Stimulated activated CD4-positive, alpha-beta T cell treated with anti-CD3 and anti-CD28 coated beads, TNF-alpha, amount 100 ng/mL, for 1 hour (primary cell): ENCODE measurements around the gene MRPL23.

Experiments used
- DNase-seq, 3 donors: peaks; one replicate each; pipeline ENCODE4 v3.0.0-alpha.2; 2020; ENCODE audit warnings: low read depth in 3 of 3, low spot score in 1 of 3

The MRPL23 gene

GRCh38 chr11:1952806-1953482, 5.8 kb downstream of the MRPL23 start:
- no peak for DNase-seq

DNA sequence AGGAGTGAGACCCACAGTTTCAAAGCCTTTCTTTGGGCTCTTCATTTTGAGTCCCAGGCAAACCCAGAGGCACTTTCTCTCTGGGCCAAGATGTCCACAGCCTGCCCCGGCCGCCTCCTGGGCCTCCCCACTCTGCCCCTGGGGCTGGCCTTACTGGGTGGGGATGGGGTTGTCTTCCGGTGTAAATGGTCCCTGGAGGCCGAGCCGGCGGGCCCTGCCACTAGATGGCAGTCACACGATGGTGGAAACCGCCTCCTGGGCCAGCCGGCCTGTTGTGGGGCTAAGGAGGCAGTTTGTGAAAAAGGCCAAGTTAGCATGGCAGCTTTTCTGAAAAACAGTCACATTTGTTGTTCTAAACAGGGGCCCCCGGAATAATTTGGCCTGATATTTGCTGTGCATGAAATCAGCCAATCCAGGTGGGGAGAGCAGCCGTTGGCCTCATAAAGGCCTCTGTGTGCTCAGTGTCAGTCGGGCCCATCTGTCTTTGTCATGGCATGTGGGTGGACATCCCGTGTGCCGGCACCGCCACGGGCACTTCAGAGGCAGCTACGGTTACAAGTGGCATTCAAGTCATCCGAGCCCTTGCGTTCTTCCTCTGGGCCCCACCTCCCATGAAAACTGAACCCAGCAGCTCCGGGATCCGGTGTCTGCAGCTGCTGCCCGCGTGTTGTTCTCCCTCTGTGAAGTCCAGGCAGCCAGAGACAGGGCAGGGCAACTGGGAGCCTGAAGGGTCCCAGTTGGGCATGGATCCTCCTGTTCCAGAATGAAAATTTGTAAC, 6.5 kb downstream of the MRPL23 start:
- DNase-seq, result no peak

DNA sequence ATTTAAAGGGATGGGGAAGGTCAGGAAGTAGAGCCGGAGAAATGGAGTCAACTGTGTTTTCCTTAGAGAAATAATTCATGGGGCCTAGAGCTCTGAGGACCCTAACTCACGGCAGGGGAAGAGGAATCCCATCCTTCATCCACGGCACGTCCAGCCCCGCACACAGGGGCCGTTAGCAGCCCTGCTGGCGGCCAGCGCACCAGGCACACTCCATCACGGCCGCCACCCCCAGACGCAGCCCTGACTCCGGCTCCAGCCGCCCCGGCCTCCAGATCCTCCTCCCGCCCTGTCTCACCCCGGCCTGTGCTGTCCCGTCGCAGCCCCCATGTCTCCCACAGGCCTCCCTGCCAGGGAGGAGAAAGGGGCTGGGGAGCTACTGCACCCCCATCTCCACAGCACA, 11.2 kb downstream of the MRPL23 start:
- DNase-seq, result no peak

- no peak for DNase-seq
These were observed 12.7 kb downstream of the MRPL23 start for GRCh38 chr11:1959786-1960185.

DNA sequence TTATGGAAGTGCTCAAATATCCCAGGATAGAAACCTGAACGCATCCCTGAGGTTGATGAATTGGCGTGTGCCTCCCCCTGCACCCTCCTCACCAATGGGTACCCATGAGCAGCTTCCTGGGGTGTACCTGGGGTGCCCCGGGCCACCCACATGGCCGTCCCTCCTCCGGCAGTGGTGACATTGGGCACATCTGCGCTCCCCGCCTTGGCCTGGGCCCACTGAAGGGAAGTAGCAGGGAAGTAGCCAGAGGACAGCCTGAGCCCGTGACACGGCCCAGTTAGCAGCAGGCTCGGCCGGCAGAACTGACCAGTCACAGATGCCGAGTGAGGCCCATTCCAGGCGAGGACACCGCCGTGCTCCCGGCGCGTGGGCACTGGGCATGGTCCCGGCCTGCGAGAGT, 16.7 kb downstream of the MRPL23 start:
- DNase-seq, result no peak

- no peak for DNase-seq
These were observed 17.2 kb downstream of the MRPL23 start for GRCh38 chr11:1964348-1964747.

DNA sequence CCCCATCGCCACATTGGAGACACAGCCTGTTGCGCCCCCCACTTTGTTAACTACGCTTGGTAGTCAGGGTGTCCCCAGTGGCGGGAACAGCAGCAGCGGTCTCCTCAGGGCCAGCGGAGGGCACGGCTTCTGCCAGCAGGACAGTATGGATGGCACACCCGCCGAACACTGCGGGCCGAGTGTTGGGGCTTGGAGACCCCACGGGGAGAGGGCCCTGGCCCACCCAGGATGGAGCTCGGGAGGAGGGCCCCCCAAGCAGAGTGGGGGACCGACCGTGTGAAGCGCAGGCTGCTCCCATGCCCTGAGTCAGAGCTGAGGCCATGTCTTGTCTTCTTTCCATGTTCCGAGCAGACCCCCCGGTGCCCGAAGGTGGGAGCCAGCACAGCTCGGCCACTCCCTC, 17.8 kb downstream of the MRPL23 start:
- no peak for DNase-seq

DNA sequence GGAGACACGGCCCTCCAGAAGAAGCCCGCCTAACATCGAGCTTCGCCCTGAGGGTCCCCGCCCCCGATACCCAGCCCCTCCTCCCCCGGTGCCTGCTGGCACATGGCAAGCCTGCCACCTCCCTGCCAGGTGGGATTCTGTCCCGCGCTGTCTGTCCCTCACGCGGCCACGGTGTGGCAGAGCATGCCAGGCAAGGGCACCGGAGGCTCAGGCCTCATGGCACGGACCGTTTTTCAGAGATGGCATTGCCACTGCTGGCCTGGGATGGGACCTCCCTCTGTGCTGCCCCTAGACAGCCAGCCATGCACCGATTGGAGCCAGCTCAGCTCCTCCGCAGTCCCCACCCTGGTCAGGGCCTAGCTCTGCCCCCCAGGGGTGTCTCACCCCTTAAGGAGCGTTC, 19.4 kb downstream of the MRPL23 start:
- DNase-seq, result no peak

DNA sequence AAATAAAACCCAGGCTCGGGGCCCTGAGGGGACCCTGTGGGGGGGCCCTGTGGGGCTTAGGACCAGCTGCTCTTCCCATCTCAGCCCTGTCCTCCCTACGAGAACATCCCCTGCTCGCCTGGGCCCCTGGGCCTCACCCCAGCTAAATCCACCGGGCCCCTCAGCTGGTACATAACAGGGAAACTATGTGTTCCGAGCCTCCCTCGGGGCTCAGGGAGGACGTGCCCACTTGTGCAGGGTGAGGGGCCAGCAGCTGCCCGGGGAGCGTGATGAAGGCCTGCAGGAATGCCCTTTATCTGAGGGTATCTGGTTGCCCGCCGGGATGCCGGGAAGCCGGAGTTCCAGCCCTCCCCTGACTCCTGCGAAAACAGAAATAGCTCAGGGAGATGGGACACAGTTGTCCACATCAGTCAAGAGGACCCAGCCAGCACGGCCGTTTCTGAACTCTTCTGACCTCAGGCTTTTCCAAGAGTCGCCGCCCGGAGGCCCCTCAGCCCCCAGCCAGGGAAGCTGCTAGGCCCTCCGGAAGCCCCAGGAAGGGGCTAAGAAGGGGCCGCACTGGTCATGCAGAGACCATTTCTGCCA, 20.6 kb downstream of the MRPL23 start:
- DNase-seq, result no peak

DNA sequence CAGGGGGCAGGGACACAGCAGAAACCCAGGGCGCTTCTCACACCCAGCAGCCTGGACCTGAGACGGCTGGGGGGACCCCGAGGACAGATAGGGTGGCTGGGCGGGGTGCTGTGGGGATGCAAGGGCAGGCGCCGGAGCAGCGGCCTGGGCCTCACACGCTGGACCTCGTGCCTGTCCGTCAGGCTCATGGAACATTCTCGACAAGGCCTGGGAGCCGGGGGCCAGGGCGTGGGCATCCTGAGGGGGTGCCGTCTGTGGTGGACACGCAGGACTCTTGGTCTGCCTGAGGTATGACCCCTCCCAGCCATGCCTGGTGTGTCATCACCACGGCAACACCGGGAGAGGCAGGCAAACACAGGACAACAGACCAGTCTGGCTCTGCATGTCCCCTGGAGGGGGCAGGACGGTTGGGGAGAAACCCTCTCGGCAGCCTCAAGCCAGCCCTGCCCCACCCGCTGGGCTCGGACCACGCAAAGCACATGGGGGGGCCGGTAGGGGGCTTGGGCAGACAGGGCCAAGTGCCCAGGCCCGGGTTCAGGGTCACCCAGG, 21.4 kb downstream of the MRPL23 start:
- no peak for DNase-seq

DNA sequence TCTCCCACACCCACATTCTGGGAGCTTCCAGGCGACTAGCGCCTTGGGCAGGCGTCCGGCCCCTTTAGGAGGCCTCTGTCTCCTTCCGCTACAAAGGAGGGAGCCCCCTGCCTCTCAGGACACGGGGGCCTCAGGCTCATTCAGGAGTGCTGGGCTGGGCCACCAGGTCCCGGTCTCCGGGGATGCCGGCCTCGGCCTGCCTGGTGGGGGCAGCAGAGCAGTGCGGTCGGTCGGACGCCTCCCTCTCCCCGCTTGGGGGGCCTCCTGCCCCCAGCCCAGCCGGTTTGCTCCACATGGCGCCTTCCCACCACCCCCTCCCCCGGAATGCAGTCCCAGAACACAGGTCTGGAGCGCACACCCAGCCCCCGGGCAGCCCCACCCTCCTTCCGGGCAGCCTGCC, 21.9 kb downstream of the MRPL23 start:
- DNase-seq, result no peak

GRCh38 chr11:1969776-1970175, 22.6 kb downstream of the MRPL23 start:
- DNase-seq, result no peak

GRCh38 chr11:1970956-1971355, 23.8 kb downstream of the MRPL23 start:
- DNase-seq, result no peak

DNA sequence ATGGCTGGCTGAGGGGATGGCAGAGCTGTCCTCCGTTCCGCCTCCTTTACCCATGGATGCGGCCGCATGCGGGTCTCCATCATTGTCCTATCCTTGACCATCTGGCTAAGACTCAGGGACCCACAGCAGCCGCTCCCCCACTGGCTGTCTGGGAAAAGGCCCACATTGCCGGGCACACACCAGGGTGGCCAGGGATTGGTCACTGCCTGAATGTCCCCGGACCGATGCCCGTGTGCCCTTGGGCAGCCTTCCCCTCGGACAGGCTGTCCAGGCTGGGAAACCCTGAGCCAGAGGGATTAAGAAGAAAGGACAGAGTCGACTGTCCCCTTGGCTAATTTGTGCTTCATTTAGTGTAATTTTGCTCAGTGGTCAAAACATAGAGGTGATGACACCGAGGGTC, 28.1 kb downstream of the MRPL23 start:
- DNase-seq, result no peak

DNA sequence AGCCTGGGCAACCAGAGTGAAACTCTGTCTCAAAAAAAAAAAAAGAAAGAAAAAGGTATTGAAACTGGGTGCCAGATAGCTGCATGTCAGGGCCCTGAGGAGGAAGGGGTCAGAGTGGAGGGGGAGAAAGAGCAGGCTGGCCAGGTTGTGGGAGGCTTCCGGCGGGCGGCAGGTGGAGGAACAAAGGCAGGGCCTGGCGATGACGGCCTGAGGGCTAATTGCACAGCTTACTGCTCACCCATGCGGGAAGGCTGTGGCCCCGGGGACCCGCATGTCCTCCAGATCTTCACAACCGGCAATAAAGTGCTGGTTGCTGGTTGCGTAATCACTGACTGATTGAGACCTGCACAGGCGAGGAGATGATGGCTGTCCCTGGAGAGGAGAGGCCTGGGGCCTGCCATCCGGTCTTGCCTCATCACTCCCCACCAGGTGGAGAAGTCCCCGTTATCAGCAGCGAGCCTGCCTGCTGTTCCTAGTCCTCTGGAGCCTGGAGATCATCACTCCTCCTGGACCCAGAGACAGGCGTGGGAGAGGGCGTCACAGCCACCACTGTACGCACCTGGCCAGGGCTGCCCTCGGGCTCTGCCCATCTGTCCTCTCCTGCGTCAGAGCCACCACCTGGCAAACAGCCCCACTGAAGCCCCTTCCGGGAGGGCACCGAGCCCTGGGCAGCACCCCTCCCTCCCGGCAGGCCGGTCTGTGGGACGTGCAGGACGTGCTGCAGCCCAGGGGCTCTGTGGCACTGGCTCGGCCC, 31.8 kb downstream of the MRPL23 start:
- DNase-seq, result no peak

DNA sequence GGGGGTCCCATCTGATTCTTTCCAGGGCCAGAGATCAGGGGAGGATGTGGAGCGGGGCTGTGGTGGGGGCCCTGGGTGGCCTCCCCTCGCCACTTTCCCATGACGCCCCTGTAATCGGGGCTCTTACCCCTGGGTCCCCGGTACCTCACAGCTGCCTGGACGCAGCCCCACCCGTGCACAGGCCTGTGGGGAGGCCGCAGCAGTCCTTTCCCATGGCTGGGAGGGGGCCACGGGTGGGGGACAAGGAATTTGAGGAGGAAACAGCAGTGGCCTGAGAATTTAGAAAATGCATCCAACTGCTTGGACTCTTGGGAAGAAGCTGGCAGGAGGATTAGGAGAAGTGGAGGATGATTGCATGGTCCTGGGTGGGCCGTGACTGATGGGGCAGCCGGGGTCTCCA, 32.5 kb downstream of the MRPL23 start:
- DNase-seq, result no peak

DNA sequence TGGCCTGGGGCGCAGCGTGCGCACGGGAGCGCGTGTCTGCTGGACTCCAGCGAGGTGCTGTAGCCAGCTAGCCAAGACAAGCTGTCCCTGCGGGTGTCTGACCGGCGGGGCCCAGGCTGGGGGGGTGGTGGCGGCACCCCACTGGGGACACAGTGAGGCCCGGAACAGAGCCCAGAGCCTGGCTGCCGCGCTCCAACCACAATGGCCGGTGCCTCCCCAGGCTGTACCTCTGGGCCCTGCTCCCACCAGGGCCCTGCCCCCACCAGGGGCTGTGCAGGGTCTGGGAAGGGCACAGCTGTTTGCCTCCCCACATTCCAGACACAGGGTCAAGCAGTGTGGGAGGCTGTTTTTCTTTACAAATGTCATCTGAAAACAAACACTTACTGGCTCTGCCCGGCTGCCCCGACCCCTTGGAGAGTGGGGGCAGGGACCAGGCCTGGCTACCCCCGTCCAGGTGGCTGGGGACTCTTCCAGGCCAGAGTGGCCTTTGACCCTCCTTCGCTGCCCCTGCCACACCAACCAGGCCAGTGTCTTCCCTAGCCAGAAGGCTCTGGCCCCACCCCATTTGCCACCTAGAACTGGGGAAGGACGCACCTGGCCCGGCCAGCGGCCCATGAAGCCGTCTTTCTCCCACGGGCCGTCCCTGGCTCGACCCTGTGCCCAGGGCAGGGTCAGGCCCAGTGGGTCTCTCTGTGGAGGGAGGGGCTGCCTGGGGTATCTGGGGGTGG, 35.9 kb downstream of the MRPL23 start:
- no peak for DNase-seq

GRCh38 chr11:1983601-1983961, 36.4 kb downstream of the MRPL23 start:
- no peak for DNase-seq

GRCh38 chr11:1987024-1987423, 39.9 kb downstream of the MRPL23 start:
- no peak for DNase-seq

DNA sequence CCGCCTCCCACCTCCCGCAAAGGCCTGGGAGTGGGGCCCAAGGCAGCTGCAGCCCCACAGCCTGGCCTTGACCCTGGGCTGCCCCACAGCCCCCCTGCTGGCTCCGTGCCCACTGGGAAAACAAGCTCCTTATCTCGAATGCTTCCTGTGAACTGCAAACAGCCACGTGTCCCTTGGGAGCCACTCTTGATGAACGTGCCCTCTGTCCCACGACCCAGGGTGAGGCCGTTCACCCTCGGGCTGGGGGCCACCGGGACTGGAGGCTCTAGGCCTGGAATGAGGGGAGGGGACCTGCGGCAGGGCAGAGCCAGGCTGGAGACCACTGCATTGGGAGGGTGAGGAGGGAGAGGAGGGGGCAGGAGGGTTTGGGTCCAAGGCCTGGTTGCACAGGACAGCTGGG, 41.0 kb downstream of the MRPL23 start:
- DNase-seq, result no peak
